Fibroblast of lung (primary cell): ENCODE results near the gene LBH. TPM values are rescaled to one million over a fixed set of nuclear protein-coding genes. Genes with fewer than 3 reads are reported as not detected.

ENCODE experiments used
- DNase-seq, 2 donors: peaks; one replicate each; pipeline versions ENCODE4 v3.0.0 to v3.0.0-alpha.2; 2010; ENCODE audit warnings: low read depth in 2 of 2
- H2AFZ ChIP-seq: 2 replicates; pipeline ENCODE4 v1.5.1; 2012; ENCODE audit warnings: low read length, control low read depth, inconsistent platforms
- H3K27ac ChIP-seq: 2 replicates; pipeline ENCODE4 v1.5.1; 2011; ENCODE audit warnings: low read length, control low read depth; ENCODE audit not compliant: insufficient read depth
- H3K27me3 ChIP-seq: 2 replicates; pipeline ENCODE4 v1.5.1; 2011; ENCODE audit warnings: mild to moderate bottlenecking, low read length; ENCODE audit not compliant: control insufficient read depth, insufficient read depth
- H3K36me3 ChIP-seq: 2 replicates; pipeline ENCODE4 v1.5.1; 2011; ENCODE audit warnings: low read length; ENCODE audit not compliant: control insufficient read depth, insufficient read depth
- H3K4me1 ChIP-seq: 2 replicates; pipeline ENCODE4 v1.5.1; 2011; ENCODE audit warnings: low read length; ENCODE audit not compliant: control insufficient read depth, insufficient read depth; ENCODE audit errors: extremely low read depth
- H3K4me2 ChIP-seq: 2 replicates; pipeline ENCODE4 v1.5.1; 2011; ENCODE audit warnings: low read length, control low read depth; ENCODE audit not compliant: insufficient read depth; ENCODE audit errors: extremely low read depth
- H3K4me3 ChIP-seq, 4 experiments: fragments of 200-600 bp in 1 of 4; sonication (generic) in 1 of 4; replicated peaks in 1 of 4; 2 replicates each; pipeline ENCODE4 v1.5.1; 2011 to 2016; ENCODE audit warnings: low read length in 4 of 4, low read depth in 3 of 4, mild to moderate bottlenecking in 3 of 4, control low read depth in 2 of 4, inconsistent platforms in 1 of 4, mixed read lengths in 1 of 4; ENCODE audit not compliant: insufficient read depth in 1 of 4; ENCODE audit errors: control extremely low read depth in 1 of 4
- H3K79me2 ChIP-seq: 2 replicates; pipeline ENCODE4 v1.5.1; 2012; ENCODE audit warnings: mild to moderate bottlenecking, low read length, inconsistent platforms; ENCODE audit not compliant: control insufficient read depth, insufficient read depth
- H3K9ac ChIP-seq: 2 replicates; pipeline ENCODE4 v1.5.1; 2011; ENCODE audit warnings: mild to moderate bottlenecking, low read length, control low read depth; ENCODE audit not compliant: insufficient read depth
- H3K9me3 ChIP-seq: 2 replicates; pipeline ENCODE4 v1.5.1; 2012; ENCODE audit warnings: low read depth, low read length; ENCODE audit not compliant: control insufficient read depth, insufficient read depth
- H4K20me1 ChIP-seq: 2 replicates; pipeline ENCODE4 v1.5.1; 2011; ENCODE audit warnings: low read length; ENCODE audit not compliant: control insufficient read depth, insufficient read depth; ENCODE audit errors: extremely low read depth
- CTCF ChIP-seq, 2 donors: IDR thresholded peaks in 1 of 2; conservative IDR thresholded peaks in 1 of 2; 1 replicate in 1 of 2; 2 replicates in 1 of 2; pipeline ENCODE4 v1.5.1; 2011 to 2012; ENCODE audit warnings: low read length in 2 of 2, control low read depth in 1 of 2, inconsistent platforms in 1 of 2, low read depth in 1 of 2, mild to moderate bottlenecking in 1 of 2
- EZH2 ChIP-seq: IDR thresholded peaks from 2 replicates; pipeline ENCODE4 v1.5.1; 2012; ENCODE audit warnings: low read length, control low read depth, mild to moderate bottlenecking; ENCODE audit errors: missing control alignments
- polyA plus RNA-seq, 2 donors: library from polyadenylated mRNA; depleted of rRNA in 1 of 2; stranded (reverse) in 1 of 2; unstranded in 1 of 2; fragments of >200 nt; gene quantifications; 2 replicates each; pipeline ENCODE4 v1.2.1, GENCODE V29; 2011 to 2012; ENCODE audit warnings: missing spikeins in 1 of 2
- total RNA-seq: library from RNA; depleted of rRNA; stranded (reverse); fragments of >200 nt; gene quantifications from 2 replicates; pipeline ENCODE4 v1.2.1, GENCODE V29; 2014

Gene LBH
- total and polyA plus RNA-seq, 2 donors (not counting 1 experiment from before 2014, with no cell fraction given): 604 to 926 TPM

GRCh38 chr2:30269771-30270145 is 38.4 kb downstream of the LBH start:
- Histone ChIP-seq H4K20me1 (no peaks in the 10 kb centered on the region), H3K4me2 (no peak overlapping the region), H3K36me3 (no peaks in the 10 kb centered on the region), H3K4me3 (no peak overlapping the region), H3K4me1 (peaks cover 23% of the 10 kb centered on the region), H3K27ac (no peak overlapping the region), H3K9ac (no peak overlapping the region), H3K27me3 (no peaks in the 10 kb centered on the region), H2AFZ (no peak overlapping the region), H3K9me3 (no peaks in the 10 kb centered on the region), H3K79me2 (no peaks in the 10 kb centered on the region)
- DNase-seq: no peak
- TF ChIP-seq CTCF (conservative IDR thresholded peaks at IDR 0.05 in 1 of 2, IDR thresholded peaks at IDR 0.05 in 1 of 2; ENCODE audit: low read depth in 1 of 2, low read length in 2 of 2): no peak
- no peak for TF ChIP-seq EZH2

- no peak for DNase-seq
- peaks cover 25% of the 10 kb centered on the region for H3K4me1 ChIP-seq
Measured at GRCh38 chr2:30270166-30270565, 38.8 kb downstream of the LBH start.

GRCh38 chr2:30271301-30271700 is 40.0 kb downstream of the LBH start:
- Histone ChIP-seq H3K9me3 (no peaks in the 10 kb centered on the region), H3K9ac (no peak overlapping the region), H3K79me2 (no peaks in the 10 kb centered on the region), H3K4me2 (no peak overlapping the region), H3K4me3 (no peak overlapping the region), H3K27me3 (no peaks in the 10 kb centered on the region), H3K36me3 (no peaks in the 10 kb centered on the region), H3K27ac (no peak overlapping the region), H3K4me1 (peaks cover 21% of the 10 kb centered on the region), H4K20me1 (no peaks in the 10 kb centered on the region), H2AFZ (no peak overlapping the region)
- TF ChIP-seq EZH2: no peak
- no peak for TF ChIP-seq CTCF (conservative IDR thresholded peaks at IDR 0.05 in 1 of 2, IDR thresholded peaks at IDR 0.05 in 1 of 2; ENCODE audit: low read depth in 1 of 2, low read length in 2 of 2)
- DNase-seq: no peak

More at GRCh38 chr2:30270166-30270565, 38.8 kb downstream of the LBH start:
- H3K27me3 ChIP-seq: no peaks in the 10 kb centered on the region
- H3K36me3 ChIP-seq: no peaks in the 10 kb centered on the region
- no peak overlapping the region for H3K27ac ChIP-seq
- no peaks in the 10 kb centered on the region for H3K9me3 ChIP-seq
- no peak overlapping the region for H3K4me2 ChIP-seq
- no peaks in the 10 kb centered on the region for H3K79me2 ChIP-seq
- H2AFZ ChIP-seq: no peak overlapping the region
- no peak overlapping the region for H3K9ac ChIP-seq
- H3K4me3 ChIP-seq: no peak overlapping the region
- no peaks in the 10 kb centered on the region for H4K20me1 ChIP-seq
- no peak for TF ChIP-seq EZH2
- TF ChIP-seq CTCF (conservative IDR thresholded peaks at IDR 0.05 in 1 of 2, IDR thresholded peaks at IDR 0.05 in 1 of 2; ENCODE audit: low read depth in 1 of 2, low read length in 2 of 2): no peak
